ELR (cell line): ENCODE results near the gene PRKAA2.
"Not testable (repeated sequence)": the region's sequence is repeated elsewhere in the genome, so short reads cannot be mapped to it uniquely, and the experiment has no call there.

Experiments used
- DNase-seq: peaks from one replicate; pipeline ENCODE4 v3.0.0-alpha.2; 2015; ENCODE audit warnings: low read depth

PRKAA2 gene

GRCh38 chr1:56644919-56645676, at the start of gene PRKAA2:
PRKAA2 (plus strand) TSS chr1:56645314; CDS start chr1:56645388, 74 bp downstream.
- DNase-seq, result peak; percentile 52

GRCh38 chr1:56595397-56596191, 49.5 kb upstream of the PRKAA2 start:
- DNase-seq, result not testable (repeated sequence)

- not testable (repeated sequence) for DNase-seq
Measured at GRCh38 chr1:56610097-56610496, 35.0 kb upstream of the PRKAA2 start.

- DNase-seq, result not testable (repeated sequence)
Measured at GRCh38 chr1:56610770-56611169, 34.3 kb upstream of the PRKAA2 start.

- DNase-seq, result peak; percentile 34
Measured at GRCh38 chr1:56617141-56617540, 28.0 kb upstream of the PRKAA2 start.

GRCh38 chr1:56625819-56626440, 19.2 kb upstream of the PRKAA2 start:
- no peak for DNase-seq

- DNase-seq, result peak; percentile 47
Measured at GRCh38 chr1:56626546-56626945, 18.6 kb upstream of the PRKAA2 start.

GRCh38 chr1:56627019-56627635, 18.0 kb upstream of the PRKAA2 start:
- peak; percentile 38 for DNase-seq

- peak; percentile 22 for DNase-seq
Measured at GRCh38 chr1:56627636-56628039, 17.5 kb upstream of the PRKAA2 start.

GRCh38 chr1:56630786-56631185, 14.3 kb upstream of the PRKAA2 start:
- DNase-seq, result no peak

- DNase-seq, result no peak
Measured at GRCh38 chr1:56631901-56632300, 13.2 kb upstream of the PRKAA2 start.

GRCh38 chr1:56634981-56635380, 10.1 kb upstream of the PRKAA2 start:
- DNase-seq, result no peak

- no peak for DNase-seq
Measured at GRCh38 chr1:56638248-56638647, 6.9 kb upstream of the PRKAA2 start.

GRCh38 chr1:56639211-56639610, 5.9 kb upstream of the PRKAA2 start:
- no peak for DNase-seq

GRCh38 chr1:56643661-56644060, 1.5 kb upstream of the PRKAA2 start:
- no peak for DNase-seq

GRCh38 chr1:56644064-56644918, 823 bp upstream of the PRKAA2 start:
- peak; percentile 42 for DNase-seq

GRCh38 chr1:56645677-56646305, 677 bp downstream of the PRKAA2 start:
- DNase-seq, result peak; percentile 45

- DNase-seq, result peak; percentile 6
Measured at GRCh38 chr1:56646611-56647010, 1.5 kb downstream of the PRKAA2 start.

- no peak for DNase-seq
Measured at GRCh38 chr1:56647106-56647505, 2.0 kb downstream of the PRKAA2 start.

GRCh38 chr1:56648546-56648945, 3.4 kb downstream of the PRKAA2 start:
- DNase-seq, result no peak
